Measurements from ENCODE around the gene SSBP3.

SSBP3 gene

GRCh38 chr1:54297596-54298283 lies 108.5 kb downstream of the SSBP3 start:
- H3K9me3 ChIP-seq (ENCODE audit: control insufficient read depth, low read length): no peaks in the 10 kb centered on the region
- no peak overlapping the region for H3K9ac ChIP-seq
- no peak overlapping the region for H3K4me3 ChIP-seq (ENCODE audit: low read depth, low read length)
- H2AFZ ChIP-seq: no peak overlapping the region
- peaks cover 2% of the 10 kb centered on the region for H3K4me1 ChIP-seq
- H3K79me2 ChIP-seq: peaks cover 16% of the 10 kb centered on the region
- H3K4me2 ChIP-seq (ENCODE audit: low read length): no peak overlapping the region
- no peaks in the 10 kb centered on the region for H3K27me3 ChIP-seq (ENCODE audit: control insufficient read depth, insufficient read depth, low read length)
- H3K27ac ChIP-seq: no peak overlapping the region
- TF ChIP-seq CTCF (IDR thresholded peaks at IDR 0.05): no peak
- H3K36me3 ChIP-seq (ENCODE audit: control insufficient read depth, insufficient read depth, low read length): no peaks in the 10 kb centered on the region

GRCh38 chr1:54296666-54297065 lies 109.5 kb downstream of the SSBP3 start:
- Histone ChIP-seq H3K27ac (no peak overlapping the region), H3K4me3 (ENCODE audit: low read depth, low read length) (no peak overlapping the region), H3K36me3 (ENCODE audit: control insufficient read depth, insufficient read depth, low read length) (no peaks in the 10 kb centered on the region), H2AFZ (no peak overlapping the region), H3K4me2 (ENCODE audit: low read length) (no peak overlapping the region), H3K9me3 (ENCODE audit: control insufficient read depth, low read length) (no peaks in the 10 kb centered on the region), H3K9ac (no peak overlapping the region), H3K4me1 (peaks cover 2% of the 10 kb centered on the region), H3K79me2 (peaks cover 15% of the 10 kb centered on the region), H3K27me3 (ENCODE audit: control insufficient read depth, insufficient read depth, low read length) (no peaks in the 10 kb centered on the region)
- no peak for TF ChIP-seq CTCF (IDR thresholded peaks at IDR 0.05)

GRCh38 chr1:54294887-54295286 lies 111.3 kb downstream of the SSBP3 start:
- Histone ChIP-seq H3K9ac (no peak overlapping the region), H3K27ac (no peak overlapping the region), H3K4me3 (ENCODE audit: low read depth, low read length) (no peak overlapping the region), H3K79me2 (peaks cover 15% of the 10 kb centered on the region), H3K4me2 (ENCODE audit: low read length) (no peak overlapping the region), H3K4me1 (peaks cover 2% of the 10 kb centered on the region), H2AFZ (no peak overlapping the region), H3K27me3 (ENCODE audit: control insufficient read depth, insufficient read depth, low read length) (no peaks in the 10 kb centered on the region), H3K36me3 (ENCODE audit: control insufficient read depth, insufficient read depth, low read length) (no peaks in the 10 kb centered on the region), H3K9me3 (ENCODE audit: control insufficient read depth, low read length) (no peaks in the 10 kb centered on the region)
- TF ChIP-seq CTCF (IDR thresholded peaks at IDR 0.05): no peak

- no peaks in the 10 kb centered on the region for H3K36me3 ChIP-seq (ENCODE audit: control insufficient read depth, insufficient read depth, low read length)
- H3K79me2 ChIP-seq: peaks cover 13% of the 10 kb centered on the region
- no peak for TF ChIP-seq CTCF (IDR thresholded peaks at IDR 0.05)
- H3K27me3 ChIP-seq (ENCODE audit: control insufficient read depth, insufficient read depth, low read length): no peaks in the 10 kb centered on the region
- no peak overlapping the region for H3K27ac ChIP-seq
- H3K9ac ChIP-seq: no peak overlapping the region
- no peak overlapping the region for H2AFZ ChIP-seq
- H3K4me2 ChIP-seq (ENCODE audit: low read length): no peak overlapping the region
- H3K4me1 ChIP-seq: no peaks in the 10 kb centered on the region
- no peaks in the 10 kb centered on the region for H3K9me3 ChIP-seq (ENCODE audit: control insufficient read depth, low read length)
- no peak overlapping the region for H3K4me3 ChIP-seq (ENCODE audit: low read depth, low read length)
Measured at GRCh38 chr1:54292002-54292911, 113.9 kb downstream of the SSBP3 start.

Data from parathyroid adenoma (tissue), 2 donors.